Measurements from ENCODE around the gene SH2D2A.

The SH2D2A gene

GRCh38 chr1:156785458-156785857 is 31.2 kb downstream of the SH2D2A start:
- no peaks in the 10 kb centered on the region for H3K4me1 ChIP-seq (ENCODE audit: insufficient read depth, low read length)
- no peak overlapping the region for H3K4me2 ChIP-seq (ENCODE audit: insufficient read depth, low read length)
- H3K4me3 ChIP-seq (ENCODE audit: low read depth in 1 of 2, low read length in 2 of 2), result no peak overlapping the region
- peaks cover 50% of the 10 kb centered on the region for H3K79me2 ChIP-seq (ENCODE audit: insufficient read depth, low read length)
- H2AFZ ChIP-seq (ENCODE audit: low read depth, low read length), result no peak overlapping the region
- no peaks in the 10 kb centered on the region for H3K9me3 ChIP-seq (ENCODE audit: insufficient read depth, low read length, severe bottlenecking)
- no peak overlapping the region for H3K9ac ChIP-seq (ENCODE audit: low read depth, low read length)
- DNase-seq (no peak), ATAC-seq (ENCODE audit: insufficient read depth, low read depth) (no peak)
- H3K27me3 ChIP-seq (ENCODE audit: insufficient read depth, low read length, poor library complexity), result no peaks in the 10 kb centered on the region
- peaks cover 29% of the 10 kb centered on the region for H4K20me1 ChIP-seq (ENCODE audit: insufficient read depth, low read length)
- H3K36me3 ChIP-seq (ENCODE audit: insufficient read depth, low read length), result peaks cover 88% of the 10 kb centered on the region
- no peak overlapping the region for H3K27ac ChIP-seq (ENCODE audit: low read length)
- TF ChIP-seq CTCF (IDR thresholded peaks at IDR 0.05; ENCODE audit: borderline replicate concordance, extremely low read depth, low read length, poor library complexity, severe bottlenecking) (no peak), EZH2 (IDR thresholded peaks at IDR 0.05; ENCODE audit: borderline replicate concordance, low read depth, low read length, severe bottlenecking) (no peak)

DNA sequence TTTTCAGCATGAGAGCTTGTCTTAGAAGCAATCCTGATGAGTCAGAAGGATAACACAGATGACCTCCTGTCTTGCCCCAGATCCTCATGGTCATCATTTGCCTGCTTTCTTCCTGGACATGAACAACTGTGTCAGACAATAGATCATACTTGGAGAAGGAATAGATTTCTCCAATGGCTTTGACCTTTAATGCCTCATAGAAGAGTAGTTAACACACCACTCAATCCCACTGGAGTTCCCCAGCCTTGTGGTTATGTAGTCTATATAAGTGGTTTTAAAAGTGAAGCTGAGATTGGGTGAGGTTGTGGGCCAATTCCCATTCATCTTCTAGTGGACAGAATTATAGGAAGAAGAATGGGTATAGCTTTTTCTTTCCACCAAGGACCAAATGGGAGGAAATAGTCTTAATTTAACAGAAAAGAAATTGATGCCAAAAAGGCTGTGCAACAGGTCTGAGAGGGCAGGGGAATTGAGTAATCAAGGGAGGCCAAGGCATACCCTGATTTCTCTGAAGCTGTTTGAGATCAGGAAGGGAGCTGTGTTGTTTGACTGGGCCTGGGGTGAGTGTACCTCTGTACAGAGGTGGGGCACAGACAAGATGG is 35.0 kb downstream of the SH2D2A start:
- H3K4me2 ChIP-seq (ENCODE audit: insufficient read depth, low read length), result no peak overlapping the region
- no peak overlapping the region for H3K4me3 ChIP-seq (ENCODE audit: low read depth in 1 of 2, low read length in 2 of 2)
- H3K27ac ChIP-seq (ENCODE audit: low read length), result no peak overlapping the region
- H3K27me3 ChIP-seq (ENCODE audit: insufficient read depth, low read length, poor library complexity), result no peaks in the 10 kb centered on the region
- no peak overlapping the region for H3K9ac ChIP-seq (ENCODE audit: low read depth, low read length)
- ATAC-seq (ENCODE audit: insufficient read depth, low read depth), result no peak
- H4K20me1 ChIP-seq (ENCODE audit: insufficient read depth, low read length), result peaks cover 39% of the 10 kb centered on the region
- H3K9me3 ChIP-seq (ENCODE audit: insufficient read depth, low read length, severe bottlenecking), result no peaks in the 10 kb centered on the region
- TF ChIP-seq CTCF (IDR thresholded peaks at IDR 0.05; ENCODE audit: borderline replicate concordance, extremely low read depth, low read length, poor library complexity, severe bottlenecking), result no peak
- TF ChIP-seq EZH2 (IDR thresholded peaks at IDR 0.05; ENCODE audit: borderline replicate concordance, low read depth, low read length, severe bottlenecking), result no peak
- peaks cover 78% of the 10 kb centered on the region for H3K79me2 ChIP-seq (ENCODE audit: insufficient read depth, low read length)
- DNase-seq, result no peak
- H3K4me1 ChIP-seq (ENCODE audit: insufficient read depth, low read length), result no peaks in the 10 kb centered on the region
- peaks cover 63% of the 10 kb centered on the region for H3K36me3 ChIP-seq (ENCODE audit: insufficient read depth, low read length)
- no peak overlapping the region for H2AFZ ChIP-seq (ENCODE audit: low read depth, low read length)

- Histone ChIP-seq H3K36me3 (ENCODE audit: insufficient read depth, low read length) (peaks cover 45% of the 10 kb centered on the region), H3K4me2 (ENCODE audit: insufficient read depth, low read length) (no peak overlapping the region), H3K79me2 (ENCODE audit: insufficient read depth, low read length) (peaks cover 92% of the 10 kb centered on the region), H3K4me1 (ENCODE audit: insufficient read depth, low read length) (peaks cover 12% of the 10 kb centered on the region; the same call in 1 of the 2 replicates), H2AFZ (ENCODE audit: low read depth, low read length) (no peak overlapping the region), H3K9me3 (ENCODE audit: insufficient read depth, low read length, severe bottlenecking) (no peaks in the 10 kb centered on the region), H4K20me1 (ENCODE audit: insufficient read depth, low read length) (peaks cover 52% of the 10 kb centered on the region), H3K27me3 (ENCODE audit: insufficient read depth, low read length, poor library complexity) (no peaks in the 10 kb centered on the region), H3K4me3 (ENCODE audit: low read depth in 1 of 2, low read length in 2 of 2) (no peak overlapping the region), H3K9ac (ENCODE audit: low read depth, low read length) (no peak overlapping the region), H3K27ac (ENCODE audit: low read length) (no peak overlapping the region)
- DNase-seq (no peak), ATAC-seq (ENCODE audit: insufficient read depth, low read depth) (no peak)
- TF ChIP-seq CTCF (IDR thresholded peaks at IDR 0.05; ENCODE audit: borderline replicate concordance, extremely low read depth, low read length, poor library complexity, severe bottlenecking) (no peak), EZH2 (IDR thresholded peaks at IDR 0.05; ENCODE audit: borderline replicate concordance, low read depth, low read length, severe bottlenecking) (no peak)
Measured at GRCh38 chr1:156777573-156777972, 39.1 kb downstream of the SH2D2A start.

Measured in DND-41 (cell line).